ENCODE data around the gene BRI3.
"Not testable (repeated sequence)": the region's sequence is repeated elsewhere in the genome, so short reads cannot be mapped to it uniquely, and the experiment has no call there.

Gene BRI3

DNA sequence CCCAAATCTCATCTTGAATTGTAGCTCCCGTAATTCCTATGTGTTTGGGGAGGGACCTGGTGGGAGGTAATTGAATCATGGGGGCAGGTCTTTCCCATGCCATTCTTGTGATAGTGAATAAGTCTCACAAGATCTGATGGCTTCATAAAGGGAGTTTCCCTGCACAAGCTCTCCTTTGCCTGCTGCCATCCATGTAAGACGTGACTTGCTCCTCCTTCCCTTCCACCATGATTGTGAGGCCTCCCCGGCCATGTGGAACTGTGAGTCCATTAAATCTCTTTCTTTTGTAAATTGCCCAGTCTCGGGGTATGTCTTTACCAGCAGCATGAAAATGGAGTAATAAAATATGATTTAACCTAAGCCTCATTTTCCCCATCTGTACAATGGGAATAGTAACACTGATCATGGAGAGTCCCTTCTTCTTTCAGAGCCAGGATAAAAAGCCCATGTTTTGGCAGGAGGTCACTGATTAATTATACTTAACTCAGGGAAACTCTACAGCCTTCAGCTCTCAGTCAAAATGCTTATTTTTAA, 34.6 kb downstream of the BRI3 start:
- DNase-seq, result not testable (repeated sequence)

DNA sequence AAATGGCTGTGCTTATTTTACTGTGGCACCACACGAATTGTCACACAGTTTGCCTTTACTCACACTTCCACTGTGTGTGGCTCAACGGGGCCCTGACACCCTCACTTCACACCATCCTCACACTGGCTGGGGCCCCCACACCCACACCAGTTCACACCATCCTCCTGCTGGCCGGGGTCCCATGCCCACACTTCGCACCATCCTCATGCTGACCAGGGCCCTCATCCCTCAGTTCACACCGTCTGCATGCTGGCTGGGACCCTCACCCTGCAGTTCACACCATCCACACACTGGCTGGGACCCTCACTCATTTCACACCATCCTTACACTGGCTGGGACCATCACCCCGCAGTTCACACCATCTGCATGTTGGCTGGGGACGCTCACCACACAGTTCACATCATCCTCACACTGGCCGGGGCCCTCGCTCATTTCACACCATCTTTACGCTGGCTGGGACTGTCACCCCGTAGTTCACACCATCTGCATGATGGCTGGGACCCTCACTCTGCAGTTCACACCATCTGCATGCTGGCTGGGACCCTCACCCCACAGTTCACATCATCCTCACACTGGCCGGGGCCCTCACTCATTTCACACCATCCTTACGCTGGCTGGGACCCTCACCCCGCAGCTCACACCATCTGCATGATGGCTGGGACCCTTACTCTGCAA, 36.0 kb downstream of the BRI3 start:
- DNase-seq, result no peak

DNA sequence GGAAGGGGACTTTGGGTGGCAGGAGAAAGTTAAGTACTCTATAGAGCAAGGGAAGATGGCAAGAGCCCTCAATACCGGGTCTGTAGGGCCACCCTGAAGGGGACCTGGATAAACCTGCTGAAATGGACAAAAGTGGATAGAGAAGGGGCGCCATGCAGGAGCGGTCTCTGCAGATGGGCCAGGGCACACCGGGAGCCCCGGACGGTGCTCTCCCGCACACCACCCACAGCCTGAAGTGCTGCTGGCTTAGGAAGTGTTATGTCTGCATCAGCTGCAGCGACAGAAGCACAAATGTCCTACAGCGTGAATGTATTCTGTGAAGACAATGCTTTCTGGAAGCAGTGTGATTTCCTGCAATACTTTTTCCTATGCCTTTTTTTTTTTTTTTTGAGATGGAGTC, 37.7 kb downstream of the BRI3 start:
- no peak for DNase-seq

DNA sequence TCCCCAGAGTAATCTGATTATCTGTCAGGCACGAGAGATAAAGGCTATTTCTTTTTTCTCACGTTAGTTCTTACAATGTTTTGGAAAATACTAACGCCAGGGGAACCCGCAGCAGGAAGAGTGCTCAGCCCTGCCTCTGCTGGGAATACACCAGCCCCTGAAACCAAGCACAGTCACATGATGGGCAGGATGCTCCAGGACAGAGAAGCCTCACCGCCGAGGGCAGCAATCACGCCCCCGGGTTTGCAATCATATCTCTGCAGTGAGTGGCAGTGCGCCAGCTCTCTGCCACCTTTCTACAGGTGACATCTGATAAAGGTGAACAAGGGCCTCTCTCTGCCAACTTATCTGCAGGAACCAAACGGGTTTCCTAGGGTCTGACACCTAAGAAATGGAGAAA, 39.8 kb downstream of the BRI3 start:
- no peak for DNase-seq

DNA sequence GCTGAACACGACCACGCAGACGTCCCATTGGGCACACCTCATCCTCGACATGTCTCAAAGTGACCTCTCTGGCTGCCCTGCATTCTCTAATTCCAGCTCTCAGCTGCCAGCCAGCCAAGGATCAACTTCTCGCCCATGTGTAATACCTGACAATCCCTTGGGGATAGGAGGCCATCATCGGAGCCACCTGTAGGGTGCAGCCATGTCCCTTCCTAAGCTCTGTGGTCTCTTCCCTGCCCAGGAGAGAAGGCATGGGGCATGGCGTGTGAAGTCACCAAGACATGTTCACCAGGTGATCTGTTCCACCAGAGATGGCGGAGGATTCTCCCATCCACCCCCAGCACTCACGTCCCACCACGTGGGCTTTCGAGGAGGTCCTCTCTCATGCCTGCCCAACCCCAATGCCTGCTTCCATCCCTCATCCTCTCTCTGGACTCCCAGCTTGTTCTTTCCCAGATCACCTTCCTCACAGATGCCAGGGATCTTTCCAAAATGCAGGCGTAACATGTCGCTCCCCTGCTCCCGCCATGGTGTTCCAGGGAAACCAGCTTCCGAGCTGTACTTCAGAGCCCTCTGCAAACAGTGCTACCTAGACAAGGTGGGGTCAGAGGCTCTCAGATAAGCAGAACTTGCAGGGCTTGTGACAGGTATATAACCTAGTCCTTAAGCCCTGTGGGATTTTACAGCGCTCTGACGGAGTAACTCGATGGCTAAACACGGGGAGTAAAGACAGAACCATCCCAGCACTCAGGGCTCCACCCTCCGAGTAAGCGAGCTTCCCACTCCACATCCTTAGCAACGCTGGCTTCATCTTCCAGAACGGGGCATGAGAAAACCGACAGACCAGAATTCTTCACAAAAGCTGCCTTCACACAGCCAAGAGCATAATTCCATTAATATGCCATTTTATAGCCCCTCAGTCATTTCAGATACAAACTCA, 41.1 kb downstream of the BRI3 start:
- no peak for DNase-seq

DNA sequence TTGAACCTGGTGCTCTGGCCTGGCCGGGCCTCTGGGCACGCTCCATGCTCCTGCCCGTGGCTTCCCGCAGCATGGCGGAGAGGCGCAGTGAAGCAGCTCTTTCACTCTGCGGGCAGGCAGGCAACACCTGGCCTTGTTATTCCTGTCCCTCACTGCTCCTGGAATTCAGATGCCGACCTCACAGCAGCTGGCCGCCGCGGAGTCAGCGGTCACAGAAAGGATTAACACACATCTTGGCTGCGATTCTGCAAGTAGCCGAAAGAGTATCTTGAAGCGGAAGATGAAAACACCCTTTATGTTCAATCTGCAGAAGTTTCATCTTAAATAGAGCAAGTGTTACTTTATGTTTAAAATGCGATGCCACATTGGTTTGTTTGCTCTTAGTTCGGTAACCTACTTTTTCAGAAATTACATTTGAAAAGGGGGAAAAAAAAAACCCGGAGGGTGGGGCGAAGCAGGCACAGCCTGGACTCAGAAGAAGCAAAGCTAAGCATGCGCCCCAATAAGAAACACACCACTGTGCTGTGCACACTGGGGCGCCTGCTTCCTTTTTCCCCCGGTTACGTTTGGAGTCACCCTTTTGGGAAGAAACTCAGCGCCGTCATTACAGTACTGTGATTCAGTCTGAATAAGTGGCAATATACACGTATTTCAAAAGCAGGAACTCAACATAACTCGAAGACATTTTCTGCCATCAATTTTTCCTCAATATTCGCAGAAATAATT, 42.3 kb downstream of the BRI3 start:
- DNase-seq, result no peak

DNA sequence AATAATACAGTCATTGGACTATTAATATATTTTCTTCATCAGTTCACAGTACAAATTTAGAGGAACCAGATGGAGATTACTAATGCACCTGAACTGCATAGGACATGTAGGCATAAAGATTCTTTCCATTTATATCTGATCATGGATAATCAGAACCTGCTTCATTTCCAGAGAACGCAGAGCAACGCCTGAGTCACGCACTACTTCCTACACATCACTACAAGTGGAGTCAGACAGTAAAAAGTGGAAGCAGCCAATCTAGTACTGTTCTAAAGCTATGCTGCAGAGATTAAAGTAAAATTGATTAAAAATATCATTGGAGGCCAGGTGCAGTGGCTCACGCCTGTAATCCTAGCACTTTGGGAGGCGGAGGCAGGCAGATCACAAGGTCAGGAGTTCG, 43.3 kb downstream of the BRI3 start:
- DNase-seq, result no peak

DNA sequence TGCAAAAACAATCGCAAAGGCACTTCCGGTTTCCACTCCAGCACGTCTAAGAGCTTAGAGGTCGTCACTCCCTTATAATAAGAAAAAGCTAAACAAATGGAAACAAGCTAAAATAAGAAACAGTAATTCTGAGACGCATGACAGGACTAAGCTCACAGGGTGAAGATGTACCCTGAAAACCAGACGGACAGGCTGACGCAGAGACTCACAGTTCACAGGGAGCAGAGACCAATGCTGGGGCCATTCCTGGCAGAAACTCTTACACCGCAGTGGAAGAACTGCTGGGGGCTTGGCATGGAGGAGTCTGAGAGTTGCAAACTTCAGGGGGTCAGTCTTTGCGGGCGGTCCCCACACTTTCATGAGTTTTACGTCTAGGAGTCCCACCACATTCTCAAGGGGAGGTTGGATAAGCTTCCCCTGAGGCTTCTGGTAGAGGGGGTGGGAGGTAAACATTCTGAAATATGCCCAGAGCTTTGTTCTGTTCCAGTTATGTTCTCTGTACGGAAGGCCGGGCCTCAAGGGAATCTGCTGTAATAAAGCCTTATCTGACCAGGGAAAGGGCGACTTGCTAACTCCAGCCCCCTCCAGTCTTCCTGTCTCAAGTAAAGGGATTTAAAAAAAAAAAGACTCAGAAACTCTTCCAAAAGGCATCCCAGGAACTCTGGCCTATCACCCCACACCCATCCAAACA, 47.8 kb downstream of the BRI3 start:
- no peak for DNase-seq

DNA sequence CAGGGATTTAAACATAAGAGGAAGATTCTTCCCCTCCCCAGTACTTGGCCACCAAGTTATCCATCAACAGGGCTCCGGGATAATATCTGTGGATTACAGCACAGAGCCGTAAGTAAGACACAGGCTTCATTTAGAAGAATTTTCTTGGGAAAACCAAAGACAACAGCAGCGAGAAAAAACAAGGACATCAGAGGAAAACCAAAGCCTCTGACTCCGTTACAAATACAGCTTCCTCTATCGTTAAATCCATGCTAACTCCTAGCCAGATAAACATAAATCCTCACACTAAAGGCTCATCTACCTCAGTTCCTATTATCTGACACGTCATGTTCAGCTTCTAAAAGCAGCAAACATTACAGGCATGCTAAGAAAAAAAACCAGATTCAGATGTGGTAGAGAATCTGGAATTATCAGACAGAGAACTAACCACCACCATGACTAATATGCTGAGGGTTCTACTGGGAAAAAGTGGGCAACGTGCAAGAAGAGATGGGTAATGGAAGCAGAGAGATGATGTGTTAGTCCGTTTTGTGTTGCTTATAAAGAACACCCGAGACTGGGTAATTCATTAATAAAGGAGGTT, 48.4 kb downstream of the BRI3 start:
- DNase-seq, result no peak

DNA sequence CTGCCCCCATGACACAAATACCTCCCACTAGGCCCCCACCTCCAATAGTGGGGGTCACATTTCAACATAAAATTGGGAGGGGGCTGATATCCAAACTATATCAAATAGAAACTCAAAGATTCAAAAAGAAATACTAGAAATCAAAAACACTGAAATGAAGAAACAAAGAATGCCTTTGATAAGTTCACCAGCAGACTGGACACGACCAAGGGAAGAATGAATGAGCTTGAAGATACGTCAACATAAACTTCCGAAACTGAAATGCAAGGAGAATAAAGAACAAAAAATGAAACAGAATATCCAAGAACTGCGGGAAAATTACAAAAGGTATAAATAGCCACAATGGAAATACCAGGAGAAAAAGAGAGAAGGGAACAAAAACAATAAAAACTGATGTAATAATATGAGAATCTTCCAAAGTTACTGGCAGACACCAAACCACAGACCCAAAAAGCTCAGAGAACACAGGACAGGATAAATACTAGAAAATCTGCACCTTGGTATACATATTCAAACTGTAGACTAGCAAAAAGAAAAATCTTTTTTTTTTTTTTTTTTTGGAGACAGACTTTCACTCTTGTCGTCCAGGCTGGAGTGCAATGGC, 49.5 kb downstream of the BRI3 start:
- DNase-seq, result no peak

DNA sequence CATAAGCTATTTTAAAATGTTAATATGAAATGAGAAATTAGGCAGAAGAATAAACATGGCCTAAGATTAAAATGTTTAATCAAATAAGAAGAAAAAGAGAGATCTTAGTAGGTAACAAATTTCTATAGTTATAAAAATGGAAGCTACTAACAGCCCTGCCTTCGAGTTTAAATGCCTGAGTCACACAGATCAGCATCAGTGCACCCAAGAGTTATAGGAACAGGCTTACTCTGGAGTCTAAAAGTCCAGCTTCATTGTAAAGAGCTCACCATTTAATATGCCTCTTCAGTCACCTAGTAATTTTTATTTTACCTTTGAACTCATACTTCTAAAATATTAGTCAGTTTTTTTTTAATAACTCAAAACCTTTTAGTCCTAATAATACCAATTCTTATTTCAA, 52.6 kb downstream of the BRI3 start:
- DNase-seq, result no peak

DNA sequence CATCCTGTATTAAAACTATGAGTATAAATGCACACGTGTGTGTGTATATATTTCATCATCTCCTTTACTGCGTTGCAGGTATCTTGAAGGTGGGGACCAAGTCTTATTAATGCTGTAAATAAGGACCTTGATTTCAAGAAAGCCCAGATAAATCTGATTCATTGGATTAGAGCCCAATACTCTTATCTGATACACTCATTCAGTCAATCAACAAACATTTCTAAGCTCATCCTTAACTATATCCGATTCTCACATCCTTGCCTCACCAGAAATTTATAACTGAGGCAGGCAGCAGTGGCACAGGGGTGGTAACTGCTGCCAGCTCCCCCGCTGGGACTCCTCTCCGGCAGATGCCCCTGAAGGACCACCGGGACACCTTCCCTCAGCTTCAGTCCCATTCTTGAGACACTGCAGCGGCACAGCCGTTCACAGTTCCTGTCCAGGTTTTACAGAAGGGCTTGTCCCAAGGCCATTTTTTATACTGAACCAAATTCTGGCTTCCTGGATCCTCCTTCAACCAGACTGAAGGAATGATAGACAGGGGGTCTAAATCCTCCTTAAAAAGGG, 54.0 kb downstream of the BRI3 start:
- no peak for DNase-seq

DNA sequence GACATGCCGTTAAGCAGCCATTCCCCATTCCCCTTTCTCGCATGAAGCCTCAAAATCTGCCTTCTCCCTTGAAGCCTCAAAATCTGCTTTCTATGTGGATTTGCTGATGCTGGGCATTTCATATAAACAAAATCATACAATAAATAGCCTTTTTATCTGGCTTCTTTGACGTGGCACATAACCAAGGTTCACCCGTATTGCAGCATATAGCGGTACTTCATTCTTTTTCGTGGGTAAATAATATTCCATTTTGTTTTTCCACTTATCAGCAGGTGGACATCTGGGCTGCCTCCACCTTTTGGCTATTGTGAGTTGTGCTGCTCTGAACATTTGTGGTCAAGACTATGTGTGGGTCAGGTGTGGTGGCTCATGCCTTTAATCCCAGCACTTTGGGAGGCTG, 57.0 kb downstream of the BRI3 start:
- no peak for DNase-seq

DNA sequence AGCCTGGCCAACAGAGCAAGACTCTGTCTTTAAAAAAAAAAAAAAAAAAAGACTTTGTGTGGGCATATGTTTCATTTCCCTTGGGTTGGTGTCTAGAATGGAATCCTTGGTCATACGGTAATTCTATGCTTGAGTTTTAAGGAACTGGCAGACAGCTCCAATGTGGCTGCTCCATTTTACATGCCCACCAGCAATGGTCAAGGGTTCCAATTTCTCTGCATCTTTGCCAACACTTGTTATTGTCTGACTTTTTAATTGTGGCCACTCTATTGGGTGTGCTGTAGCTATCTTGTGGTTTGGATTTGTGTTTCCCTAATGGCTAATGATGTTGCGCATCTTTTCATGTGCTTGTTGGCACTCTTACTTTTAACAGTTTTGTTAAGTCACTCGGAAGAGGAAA, 57.6 kb downstream of the BRI3 start:
- no peak for DNase-seq

DNA sequence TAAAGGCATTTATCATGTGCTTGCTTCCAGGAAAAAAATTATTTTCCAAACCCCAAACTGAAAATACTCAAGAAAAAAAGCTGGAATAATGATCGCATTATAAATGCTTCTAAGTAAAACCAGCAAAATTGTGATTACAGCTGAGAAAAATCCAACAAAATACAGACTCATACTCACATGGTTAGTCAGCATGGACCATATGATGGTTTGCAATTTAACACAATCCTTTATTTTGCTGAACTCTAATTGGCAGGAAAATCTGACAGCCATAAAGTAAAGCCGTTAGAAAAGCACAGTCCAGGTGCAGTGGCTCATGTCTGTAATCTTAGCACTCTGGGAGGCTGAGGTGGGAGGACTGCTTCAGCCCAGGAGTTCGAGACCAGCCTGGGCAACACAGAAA, 59.6 kb downstream of the BRI3 start:
- DNase-seq, result no peak
